GM18873 (cell line): ENCODE measurements around the gene SIDT1.

Experiments used
- ATAC-seq: cut with Tn5 transposase; IDR thresholded peaks from one replicate; pipeline ENCODE4 v1.9.1; 2021; ENCODE audit warnings: mild to moderate bottlenecking, moderate library complexity, moderate number of reproducible peaks; ENCODE audit not compliant: unreplicated experiment, low FRiP score

The SIDT1 gene

DNA sequence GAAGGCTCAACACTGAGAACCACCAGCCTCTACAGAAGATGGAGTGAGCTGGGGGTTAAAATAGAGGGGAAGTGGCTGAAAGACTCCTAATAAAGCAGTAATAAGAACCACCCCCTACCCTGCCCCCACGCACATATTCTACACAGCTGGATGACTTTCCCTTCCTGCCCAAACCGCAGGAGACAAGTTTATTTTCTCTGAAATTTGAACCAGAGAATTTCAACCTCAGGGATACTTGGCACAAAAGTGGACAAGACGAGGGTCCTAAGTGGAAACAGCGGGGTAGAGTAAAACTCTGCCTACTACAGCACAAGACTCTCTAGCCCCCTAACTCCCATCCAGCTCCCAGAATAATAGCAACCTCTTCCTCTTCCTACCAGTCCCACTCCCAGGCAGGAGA lies 135.7 kb downstream of the SIDT1 start:
- ATAC-seq = no peak

DNA sequence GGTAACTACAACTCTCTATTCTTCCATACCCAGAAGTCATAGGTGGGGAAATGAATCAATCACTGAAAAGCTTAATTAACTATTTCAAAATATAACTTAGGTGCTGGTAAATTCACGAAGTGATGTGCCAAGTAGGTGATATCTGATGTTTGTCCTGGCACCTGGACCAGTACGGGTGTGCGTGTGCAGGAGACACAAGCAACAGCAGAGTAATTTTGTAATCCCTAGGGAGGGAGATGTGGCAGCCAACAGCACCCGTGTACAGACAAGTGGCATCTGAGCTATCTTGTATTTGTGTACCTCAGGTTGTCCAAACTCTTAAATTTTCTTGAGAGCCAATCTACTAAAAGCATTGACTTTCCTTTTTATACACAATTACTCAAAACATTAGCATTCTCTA lies 141.2 kb downstream of the SIDT1 start:
- no peak for ATAC-seq

- ATAC-seq = no peak
Measured at GRCh38 chr3:113676261-113676660, 143.9 kb downstream of the SIDT1 start.

GRCh38 chr3:113677737-113678136 lies 145.4 kb downstream of the SIDT1 start:
- ATAC-seq = no peak

DNA sequence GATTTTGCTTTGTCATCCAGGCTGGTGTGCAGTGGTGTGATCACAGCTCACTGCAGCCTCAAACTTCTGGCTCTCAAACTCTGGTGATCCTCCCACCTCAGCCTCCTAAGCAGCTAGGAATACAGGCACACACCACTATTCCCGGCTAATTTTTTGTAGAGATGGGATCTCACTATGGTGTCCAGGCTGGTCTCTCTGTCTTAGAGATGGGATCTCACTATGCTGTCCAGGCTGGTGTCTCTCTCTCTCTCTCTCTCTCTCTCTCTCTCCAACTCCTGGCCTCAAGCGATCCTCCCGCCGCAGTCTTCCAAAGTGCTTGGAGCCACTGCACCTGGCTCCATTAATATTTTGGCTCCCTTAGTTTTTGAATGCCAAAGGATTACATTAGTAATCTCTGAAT lies 146.4 kb downstream of the SIDT1 start:
- no peak for ATAC-seq
